VCaP (cell line): ENCODE measurements around the gene CROT.

Experiments used
- H3K27ac ChIP-seq: fragments of 450-650 bp; 2 replicates; pipeline ENCODE4 v1.5.1; 2017
- CTCF ChIP-seq: fragments of 450-650 bp; conservative IDR thresholded peaks from 2 replicates; pipeline ENCODE4 v1.5.1; 2017; ENCODE audit warnings: mild to moderate bottlenecking, moderate library complexity

CROT gene

GRCh38 chr7:87395442-87396020, 50.1 kb downstream of the CROT start:
- TF ChIP-seq CTCF, result no peak
- H3K27ac ChIP-seq, result no peak overlapping the region

- H3K27ac ChIP-seq, result no peak overlapping the region
- no peak for TF ChIP-seq CTCF
Observed at GRCh38 chr7:87398446-87398845, 53.0 kb downstream of the CROT start.

DNA sequence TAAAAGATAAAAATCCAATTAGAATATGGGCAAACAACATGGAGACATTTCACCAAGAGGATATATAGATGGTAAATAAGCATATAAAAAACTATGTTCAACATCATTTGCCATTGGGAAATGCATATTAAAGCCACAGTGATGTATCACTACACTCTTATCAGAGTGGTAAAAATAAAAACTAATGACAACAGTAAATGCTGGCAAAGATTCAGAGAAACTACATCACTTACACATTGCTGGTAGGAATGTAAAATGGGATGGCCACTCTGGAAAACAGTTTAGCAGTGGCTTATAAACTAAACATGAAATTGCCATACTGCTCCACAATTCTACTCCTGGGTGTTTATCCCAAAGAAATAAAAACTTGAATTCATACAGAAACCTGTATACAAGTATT, 59.2 kb downstream of the CROT start:
- no peak for TF ChIP-seq CTCF
- H3K27ac ChIP-seq, result no peak overlapping the region

DNA sequence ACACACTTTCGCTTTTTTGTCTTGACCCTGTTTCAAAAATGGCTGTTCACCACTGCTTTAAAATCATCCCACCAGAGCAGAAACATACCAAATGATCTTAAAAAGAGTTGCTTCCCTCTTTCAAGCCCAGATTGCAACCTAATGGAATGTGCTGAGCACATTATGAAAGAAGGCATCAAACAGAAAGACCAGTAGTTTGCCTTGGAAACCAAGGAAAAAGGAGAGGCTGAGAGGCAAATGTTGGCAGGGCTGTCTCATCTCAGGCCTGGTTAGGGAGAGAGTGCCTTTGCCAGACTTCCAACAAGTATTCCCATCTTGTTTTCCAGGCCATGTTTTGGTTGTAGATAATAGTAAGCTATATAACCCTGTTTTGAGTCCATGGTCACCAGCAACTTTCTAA, 65.7 kb downstream of the CROT start:
- TF ChIP-seq CTCF, result no peak
- no peak overlapping the region for H3K27ac ChIP-seq

- TF ChIP-seq CTCF, result no peak
- no peak overlapping the region for H3K27ac ChIP-seq
Observed at GRCh38 chr7:87413029-87413428, 67.6 kb downstream of the CROT start.

DNA sequence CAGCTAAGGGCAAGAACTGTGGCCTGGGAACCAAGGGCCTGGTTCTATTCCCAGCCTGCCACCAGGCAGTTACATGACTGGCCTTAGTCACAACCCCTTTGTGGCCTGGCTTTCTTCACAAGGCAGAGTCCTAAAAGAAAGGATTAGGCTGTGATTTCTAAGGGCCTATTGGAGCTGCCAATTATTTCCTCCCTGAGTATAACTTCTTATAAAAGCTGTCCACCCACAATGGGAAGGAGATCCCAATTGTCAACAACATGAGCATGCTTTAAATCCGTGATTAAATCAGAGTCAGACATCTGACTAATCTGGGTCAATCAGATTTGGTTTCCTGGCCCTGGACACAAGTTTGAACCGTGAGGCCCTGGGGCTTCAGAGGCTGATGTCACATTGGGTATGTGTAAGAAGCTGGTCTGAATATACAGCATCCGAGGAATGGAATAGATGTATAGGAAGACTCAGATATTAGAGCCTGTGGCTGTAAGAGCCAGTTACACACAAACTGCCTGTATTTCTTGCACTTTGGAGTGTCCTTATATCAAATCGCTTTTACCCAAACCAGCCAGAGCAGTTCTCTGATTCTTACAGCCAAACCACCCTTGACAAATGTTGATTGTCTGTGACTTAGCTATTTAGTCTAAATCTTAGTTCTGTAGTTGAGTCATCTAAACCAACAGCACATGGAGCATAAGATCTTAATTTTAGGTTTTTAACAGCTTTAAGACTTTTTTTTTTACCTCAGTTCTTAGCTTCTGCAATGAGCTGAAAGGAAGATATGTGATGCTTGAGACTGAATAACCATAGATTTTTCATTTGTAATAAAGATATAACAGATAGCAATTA, 68.7 kb downstream of the CROT start:
- no peak for TF ChIP-seq CTCF
- no peak overlapping the region for H3K27ac ChIP-seq

GRCh38 chr7:87414794-87415188, 69.3 kb downstream of the CROT start:
- no peak for TF ChIP-seq CTCF
- H3K27ac ChIP-seq, result no peak overlapping the region
